Measurements from ENCODE around the gene TMEM256.

- TF ChIP-seq SMC3 (IDR thresholded peaks at IDR 0.05) (no peak), PHF8 (IDR thresholded peaks at IDR 0.05; ENCODE audit: borderline replicate concordance, low read depth) (no peak), FOSL2 (IDR thresholded peaks at IDR 0.05) (no peak), FOSL2 (CRISPR knock-in tag; IDR thresholded peaks at IDR 0.05) (peak; percentile 41; the same call in 1 of the 2 replicates), CTCF (IDR thresholded peaks at IDR 0.05) (no peak), JUN (IDR thresholded peaks at IDR 0.05) (no peak), POLR2A (IDR thresholded peaks at IDR 0.05; ENCODE audit: low read length) (no peak), RAD21 (conservative IDR thresholded peaks at IDR 0.05 in 1 of 2, IDR thresholded peaks at IDR 0.05 in 1 of 2) (no peak), MAFK (IDR thresholded peaks at IDR 0.05; ENCODE audit: partially characterized antibody) (no peak)
These were observed 40.6 kb downstream of the TMEM256 start for GRCh38 chr17:7363311-7363710.
